ENCODE measurements around the gene DUSP1.

The DUSP1 gene

GRCh38 chr5:172776235-172776594, 5.2 kb upstream of the DUSP1 start:
- no peak for DNase-seq

DNA sequence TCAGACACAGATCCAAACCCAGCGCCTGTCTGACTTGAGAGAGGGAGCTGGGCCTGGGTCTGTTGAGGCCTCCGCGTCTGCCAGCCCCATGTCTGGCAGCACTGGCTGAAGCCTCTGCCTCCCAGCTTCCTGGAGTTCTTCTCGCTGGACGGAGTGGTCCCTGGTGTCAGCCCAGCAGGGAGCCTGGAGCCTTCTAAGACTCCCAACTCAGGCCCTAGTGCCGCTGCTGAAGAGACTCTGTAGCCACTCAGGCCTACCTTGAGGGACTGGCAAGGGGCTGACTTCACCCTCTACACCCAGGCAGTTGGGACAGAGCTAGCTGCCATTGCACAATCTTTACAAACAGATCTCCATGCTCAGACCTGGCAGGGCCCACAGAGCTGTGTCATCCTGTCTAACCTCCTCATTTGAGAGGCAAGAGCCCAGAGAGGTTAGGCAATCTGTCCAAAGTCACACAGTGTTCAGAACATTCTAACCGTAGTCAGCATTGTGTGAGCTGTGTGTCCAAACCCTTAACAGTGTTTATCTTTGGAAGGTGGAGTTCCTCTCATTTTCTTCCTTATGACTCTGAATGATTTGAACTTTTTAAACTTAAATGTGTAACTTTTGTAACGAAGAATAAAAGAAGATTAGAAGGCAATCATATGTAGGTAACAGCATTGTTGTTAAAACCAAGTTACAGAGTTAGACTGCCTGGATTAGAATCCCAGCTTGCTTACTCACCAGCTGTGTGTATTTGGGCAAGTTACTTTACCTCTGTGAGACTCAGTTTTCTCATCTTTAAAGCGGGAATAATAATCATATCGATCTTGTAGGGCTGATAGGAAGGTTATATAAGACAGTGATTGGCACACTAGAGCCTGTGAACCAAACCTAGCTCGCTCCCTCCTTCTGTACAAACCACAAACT, 4.6 kb upstream of the DUSP1 start:
- no peak for DNase-seq

DNA sequence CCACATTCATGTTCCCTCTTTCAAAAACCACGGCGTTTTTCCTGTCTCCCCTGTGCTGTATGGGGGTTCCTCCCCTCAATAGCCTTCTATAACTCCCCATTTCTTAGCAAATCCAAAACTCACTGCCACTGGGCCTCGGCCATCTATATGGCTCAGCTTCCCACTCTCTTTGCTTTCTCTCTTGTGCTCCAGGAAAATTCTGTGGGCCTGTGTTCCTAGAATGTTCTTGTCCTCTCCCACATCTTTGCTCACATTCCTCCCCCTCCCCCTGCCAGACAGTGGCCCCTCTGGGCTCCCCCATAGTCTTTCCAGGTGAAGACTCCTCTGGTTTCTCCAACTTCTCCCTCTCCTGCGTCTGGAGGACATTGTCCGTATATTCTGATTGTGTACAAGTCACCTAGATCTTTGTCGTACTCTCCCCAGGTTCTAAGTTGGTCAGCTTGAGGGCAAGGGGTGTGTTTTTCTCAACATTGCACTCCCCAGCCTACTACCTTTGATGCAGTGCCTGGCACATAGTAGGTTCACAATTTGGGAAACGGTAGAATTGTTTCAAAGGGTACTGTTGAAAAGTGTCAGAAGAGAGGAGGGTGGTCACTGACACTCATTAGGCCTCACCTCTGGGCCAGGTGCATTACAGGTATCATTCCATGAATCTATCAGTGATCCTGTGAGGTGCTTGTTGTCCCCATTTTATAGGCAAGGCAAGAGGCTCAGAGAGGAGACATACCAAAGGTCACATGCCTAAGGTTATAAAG, 3.7 kb upstream of the DUSP1 start:
- DNase-seq = no peak

DNA sequence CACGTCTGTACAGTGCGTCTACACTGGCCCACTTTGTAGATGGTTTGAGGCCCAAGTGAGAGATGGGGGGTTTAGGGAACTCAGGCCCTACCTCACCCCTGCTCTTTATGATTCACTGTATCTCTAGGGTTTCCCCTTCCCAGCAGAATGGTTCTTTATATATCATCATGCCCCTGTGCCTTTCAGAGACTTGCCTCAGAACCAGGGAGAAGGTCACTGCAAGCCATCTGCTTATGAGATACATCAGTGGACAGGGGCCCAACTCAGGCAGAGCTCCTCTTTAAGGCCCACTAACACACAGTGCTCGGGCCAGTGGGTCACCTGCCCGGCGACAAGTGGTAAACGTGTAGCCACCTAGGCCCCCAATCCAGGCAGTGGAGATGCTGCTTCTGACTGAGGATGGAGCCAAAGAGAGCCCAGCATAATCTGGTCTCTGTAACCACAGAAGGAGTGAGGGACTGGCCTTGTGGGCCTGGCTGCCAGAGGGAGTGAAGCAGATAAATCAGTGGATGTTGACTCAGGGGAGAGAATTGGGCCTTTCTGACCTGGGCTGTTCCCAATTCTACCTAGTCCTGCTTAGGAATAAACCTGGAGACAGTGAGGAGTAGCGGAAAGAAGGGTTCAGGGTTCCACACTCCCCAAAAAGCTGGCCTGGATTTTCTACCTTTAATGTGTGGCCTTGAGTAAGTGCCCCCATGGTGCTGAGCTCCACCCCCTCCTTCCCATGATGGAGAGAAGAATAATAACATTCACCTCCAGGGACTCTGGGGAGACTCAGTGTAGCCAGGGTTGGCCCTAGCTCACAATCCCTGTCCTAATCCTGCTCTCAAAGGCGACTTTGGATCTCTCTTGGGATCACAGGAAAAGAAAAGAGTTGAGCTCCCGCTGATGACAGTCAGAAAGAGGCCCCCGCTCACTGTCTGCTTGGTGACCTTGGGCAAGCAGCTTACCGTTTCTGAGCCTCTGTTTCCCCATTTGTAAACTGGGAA, 2.8 kb upstream of the DUSP1 start:
- no peak for DNase-seq

- peak; percentile 76 for DNase-seq
These were observed 1.3 kb upstream of the DUSP1 start for GRCh38 chr5:172772112-172772906.

DNA sequence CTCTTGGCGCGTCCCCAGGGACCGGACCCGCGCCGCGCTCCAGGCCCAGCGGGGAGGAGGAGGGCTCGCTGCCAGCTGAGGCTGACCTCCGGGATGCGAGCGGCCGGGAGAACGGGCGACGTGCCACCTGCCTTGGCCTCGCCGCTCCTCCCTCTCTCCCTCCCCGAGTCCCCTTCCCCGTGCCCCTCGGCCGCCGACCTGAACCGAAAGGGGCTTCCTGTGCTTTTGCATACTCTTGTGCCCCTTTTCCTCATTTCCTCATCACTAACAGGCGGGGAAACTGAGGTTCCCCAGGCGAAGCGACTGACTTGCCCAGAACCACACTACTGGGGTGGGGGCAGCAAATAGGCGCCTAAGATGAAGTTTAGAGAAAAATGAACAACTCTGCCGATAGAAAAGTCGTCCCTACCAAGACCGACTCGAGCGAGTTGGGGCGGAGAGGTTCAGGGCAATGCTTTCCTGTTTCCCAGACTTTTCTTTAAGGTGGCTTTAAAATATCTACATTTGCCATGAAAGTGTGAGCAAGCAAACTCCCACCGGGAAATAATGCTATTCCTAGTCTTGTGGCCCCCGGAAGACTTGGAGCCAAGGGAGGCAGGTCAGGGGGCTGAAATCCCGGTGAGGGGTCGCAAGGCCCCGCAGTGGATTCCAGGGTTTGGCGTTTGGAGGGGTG, 580 bp upstream of the DUSP1 start:
- DNase-seq = no peak

- DNase-seq = no peak
These were observed 671 bp downstream of the DUSP1 start for GRCh38 chr5:172770374-172770674.

- no peak for DNase-seq
These were observed 1.2 kb downstream of the DUSP1 start for GRCh38 chr5:172769616-172770373.

DNA sequence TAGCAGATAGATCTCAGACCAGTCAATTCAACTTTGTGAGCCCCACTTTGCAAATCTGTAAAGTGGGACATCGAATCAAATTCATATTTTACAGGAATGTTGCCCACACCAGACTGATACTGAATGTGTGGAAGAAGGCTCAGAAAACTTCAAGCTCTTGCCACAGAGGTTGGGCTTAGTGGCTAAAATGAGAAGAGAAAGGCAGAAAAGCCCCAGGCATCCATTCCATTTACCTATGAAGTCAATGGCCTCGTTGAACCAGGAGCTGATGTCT, 1.7 kb downstream of the DUSP1 start:
- no peak for DNase-seq

GRCh38 chr5:172768573-172769341, 2.2 kb downstream of the DUSP1 start:
- no peak for DNase-seq

- no peak for DNase-seq
These were observed 2.9 kb downstream of the DUSP1 start for GRCh38 chr5:172768098-172768572.

DNA sequence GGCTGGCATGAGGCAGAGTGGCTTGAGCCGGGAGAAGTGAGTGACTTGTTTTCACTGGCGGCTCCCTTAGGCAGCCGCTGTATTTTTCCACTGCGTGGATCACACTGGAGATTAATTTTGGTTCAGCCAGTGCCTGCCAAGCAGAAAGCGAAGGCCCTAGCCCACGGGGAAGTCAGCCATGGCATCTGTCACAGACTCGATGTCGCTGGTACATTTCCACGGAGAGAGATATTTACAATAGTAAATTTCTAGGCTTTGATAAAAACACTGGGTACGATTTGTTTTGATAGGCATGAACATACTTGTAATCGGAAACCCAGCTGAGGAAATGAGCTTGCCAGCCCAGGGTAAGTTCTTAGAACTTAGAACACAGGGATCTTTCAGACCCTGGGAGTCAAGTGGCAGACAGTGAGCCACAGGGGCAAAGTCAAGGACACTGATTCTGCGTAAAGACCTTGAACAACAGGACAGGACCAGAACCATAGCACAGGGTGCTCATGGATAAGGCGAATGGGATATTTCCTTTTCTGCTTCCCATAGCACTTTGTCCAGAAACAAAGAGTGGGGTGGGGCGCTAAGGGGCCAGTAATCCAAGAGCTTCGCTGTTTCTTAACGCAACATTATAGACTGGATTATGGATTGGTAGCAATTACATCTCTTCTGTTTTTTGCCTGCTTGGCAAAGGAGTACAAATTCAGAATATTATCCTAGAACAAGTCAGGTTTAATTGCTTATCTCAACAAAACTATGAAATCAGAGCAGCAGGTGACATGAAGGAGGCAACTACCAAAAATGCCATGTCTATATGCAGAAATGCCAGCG, 4.5 kb downstream of the DUSP1 start:
- DNase-seq = no peak

- no peak for DNase-seq
These were observed 5.2 kb downstream of the DUSP1 start for GRCh38 chr5:172765766-172766286.

GRCh38 chr5:172764861-172765765, 5.9 kb downstream of the DUSP1 start:
- DNase-seq = peak; percentile 80

DNA sequence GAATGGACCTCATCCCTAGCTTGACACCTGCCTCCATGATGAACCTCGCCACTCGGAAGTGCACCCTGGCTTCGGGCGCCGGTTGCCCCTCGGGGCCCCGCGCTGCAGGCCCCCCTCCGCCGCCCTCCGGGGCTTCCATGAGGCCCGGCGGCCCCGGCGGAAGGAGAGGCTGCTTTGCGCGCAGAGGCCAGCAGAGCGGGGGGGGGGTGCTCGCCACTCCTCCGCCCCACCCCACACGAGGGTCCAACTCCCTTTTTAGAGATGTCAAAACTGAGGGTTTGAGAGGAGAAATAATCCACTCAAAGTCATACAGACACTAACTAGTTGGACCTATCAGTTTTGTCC, 7.9 kb downstream of the DUSP1 start:
- no peak for DNase-seq

DNA sequence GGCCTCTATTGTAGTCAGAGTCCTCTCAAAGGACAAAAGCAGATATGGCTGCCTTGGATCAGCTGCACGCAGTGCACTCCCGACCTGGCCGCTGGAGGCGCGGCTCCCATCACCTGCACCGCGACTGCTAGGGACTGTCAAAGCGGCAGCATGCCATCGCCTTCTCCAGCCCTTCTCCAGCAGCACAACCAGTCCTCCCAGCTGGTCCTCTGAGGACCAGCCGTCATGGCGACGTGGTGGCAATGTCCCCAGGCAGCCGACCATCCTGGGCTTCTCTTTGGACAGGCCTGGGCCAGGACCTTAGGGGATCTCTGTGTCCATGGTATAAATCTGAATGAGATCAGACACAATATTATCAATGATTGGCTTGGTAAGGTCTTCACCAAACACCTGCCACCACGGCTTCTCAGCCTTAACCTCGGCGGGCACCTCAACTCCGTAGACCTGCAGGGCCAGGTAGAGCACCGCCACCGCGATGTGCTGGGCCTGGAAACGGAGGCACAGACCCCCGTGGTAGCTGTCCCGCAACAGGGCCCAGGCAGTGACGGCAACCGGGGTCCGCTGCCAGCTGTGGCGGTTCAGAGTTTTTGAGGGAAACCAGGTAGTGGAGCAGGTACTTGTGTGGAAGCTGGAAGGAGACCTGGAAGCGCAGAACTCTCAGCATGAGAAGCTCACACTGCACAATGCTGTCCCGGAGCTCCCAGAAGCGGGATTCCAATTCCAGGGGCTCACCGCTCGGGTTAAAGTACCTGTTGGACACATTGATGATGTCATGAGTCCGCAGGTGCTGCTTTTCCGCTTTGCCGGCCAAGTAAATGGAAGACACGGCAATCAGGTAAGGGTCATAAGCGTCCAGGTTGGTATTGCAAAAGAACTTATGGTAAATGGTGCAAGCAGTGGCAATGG, 8.5 kb downstream of the DUSP1 start:
- no peak for DNase-seq

DNA sequence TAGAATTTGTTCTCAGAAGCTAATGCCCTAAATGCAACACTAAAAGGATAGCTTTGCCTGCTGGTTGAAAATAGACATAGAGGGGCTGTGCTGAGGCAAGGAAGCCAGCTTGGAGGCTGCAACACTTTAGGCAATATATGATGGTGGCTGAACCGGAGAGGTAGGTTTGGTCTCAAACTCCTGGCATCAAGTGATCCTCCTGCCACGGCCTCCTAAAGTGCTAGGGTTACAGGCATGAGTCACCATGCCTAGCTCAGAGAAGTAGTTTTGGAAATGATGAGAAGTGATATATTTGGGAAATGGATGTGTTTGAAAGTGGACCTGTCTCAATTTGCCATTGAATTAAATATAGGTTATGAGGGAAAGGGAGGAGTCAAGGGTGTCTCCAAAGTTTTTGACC, 10.0 kb downstream of the DUSP1 start:
- DNase-seq = no peak
